H1 (cell line): Measurements from ENCODE around the gene TWF2. TPM values are rescaled to one million over a fixed set of nuclear protein-coding genes. Genes with fewer than 3 reads are reported as not detected.

Experiments
- CTCF ChIA-PET: fragments of 300-600 bp; sonication (Branson Sonifier 250); formaldehyde crosslinking; loops from one replicate; lab custom pipeline; 2021; ENCODE audit not compliant: partially characterized antibody; lab: Charles Lee
- POLR2A ChIA-PET: fragments of 300-600 bp; sonication (Branson Sonifier 250); formaldehyde crosslinking; loops from one replicate; lab custom pipeline; 2021; ENCODE audit warnings: inconsistent platforms; ENCODE audit not compliant: partially characterized antibody; lab: Charles Lee
- DNase-seq, 2 experiments: peaks; one replicate each; pipeline versions ENCODE4 v3.0.0 to v3.0.0-alpha.2; 2010 to 2022; ENCODE audit warnings: low spot score in 2 of 2, low read depth in 1 of 2, mixed read lengths in 1 of 2
- FAIRE-seq: peaks from 2 replicates; lab custom pipeline; 2011; peaks lifted over from hg19 to GRCh38; lab: Jason Lieb, UNC
- H2AFZ ChIP-seq: 2 replicates; pipeline ENCODE4 v1.8.1; 2012; ENCODE audit warnings: low read length, inconsistent platforms
- H2AK5ac ChIP-seq: 2 replicates; pipeline ENCODE4 v1.6.1; 2013; ENCODE audit warnings: low read depth, low read length
- H2BK120ac ChIP-seq: replicated peaks from 2 replicates; pipeline ENCODE3; 2013; ENCODE audit warnings: low read depth, low read length, inconsistent platforms
- H2BK12ac ChIP-seq: 2 replicates; pipeline ENCODE4 v1.6.1; 2013; ENCODE audit warnings: low read depth, low read length
- H2BK15ac ChIP-seq: 2 replicates; pipeline ENCODE4 v1.6.1; 2013; ENCODE audit warnings: low read length
- H2BK20ac ChIP-seq: 2 replicates; pipeline ENCODE4 v1.6.1; 2013; ENCODE audit warnings: low read length
- H2BK5ac ChIP-seq: 2 replicates; pipeline ENCODE4 v1.6.1; 2013; ENCODE audit warnings: low read depth, low read length
- H3K14ac ChIP-seq: 2 replicates; pipeline ENCODE4 v1.6.1; 2013; ENCODE audit warnings: inconsistent platforms; ENCODE audit not compliant: insufficient read length
- H3K18ac ChIP-seq: 2 replicates; pipeline ENCODE4 v1.6.1; 2013; ENCODE audit warnings: low read length; ENCODE audit errors: extremely low read depth
- H3K23ac ChIP-seq: 2 replicates; pipeline ENCODE4 v1.6.1; 2013; ENCODE audit warnings: inconsistent platforms; ENCODE audit not compliant: insufficient read length
- H3K23me2 ChIP-seq: 2 replicates; pipeline ENCODE4 v1.6.1; 2013; ENCODE audit warnings: low read depth, low read length
- H3K27ac ChIP-seq: 2 replicates; pipeline ENCODE4 v1.6.1; 2011; ENCODE audit warnings: low read depth, low read length, inconsistent platforms
- H3K27me3 ChIP-seq, 4 experiments: replicated peaks in 1 of 4; 1 replicate in 1 of 4; 2 replicates in 3 of 4; pipeline versions ENCODE4 v1.6.1 to v1.8.1; 2011 to 2013; ENCODE audit warnings: low read length in 3 of 4, mild to moderate bottlenecking in 3 of 4, inconsistent platforms in 2 of 4, mixed read lengths in 2 of 4, moderate library complexity in 1 of 4; ENCODE audit not compliant: control insufficient read depth in 3 of 4, insufficient read depth in 3 of 4; ENCODE audit errors: extremely low read depth in 1 of 4
- H3K36me3 ChIP-seq, 4 experiments: 2 replicates each; pipeline versions ENCODE4 v1.6.1 to v1.8.1; 2011 to 2013; ENCODE audit warnings: mild to moderate bottlenecking in 4 of 4, low read length in 3 of 4, moderate library complexity in 2 of 4, control low read depth in 1 of 4, inconsistent platforms in 1 of 4; ENCODE audit not compliant: insufficient read depth in 4 of 4, control insufficient read depth in 2 of 4
- H3K4ac ChIP-seq: replicated peaks from 2 replicates; pipeline ENCODE3; 2013; ENCODE audit warnings: low read length, low read depth, mixed read lengths, inconsistent platforms; ENCODE audit not compliant: insufficient read length
- H3K4me1 ChIP-seq, 4 experiments: replicated peaks in 1 of 4; 1 replicate in 1 of 4; 2 replicates in 3 of 4; pipeline versions ENCODE4 v1.6.1 to v1.8.1; 2011 to 2013; ENCODE audit warnings: low read length in 3 of 4, inconsistent platforms in 2 of 4, mixed read lengths in 1 of 4; ENCODE audit not compliant: insufficient read depth in 4 of 4, control insufficient read depth in 3 of 4
- H3K4me2 ChIP-seq, 2 experiments: 2 replicates each; pipeline versions ENCODE4 v1.6.1 to v1.8.1; 2011 to 2013; ENCODE audit warnings: low read depth in 2 of 2, low read length in 2 of 2, control low read depth in 1 of 2, inconsistent platforms in 1 of 2, mild to moderate bottlenecking in 1 of 2; ENCODE audit not compliant: insufficient read depth in 1 of 2
- H3K4me3 ChIP-seq, 4 experiments: fragments of 200-600, 300-600 bp in 1 of 4; sonication (generic), shearing (Covaris generic), sonication (Bioruptor Twin) in 1 of 4; 2 replicates each; pipeline versions ENCODE4 v1.5.1 to v1.8.1; 2011 to 2016; ENCODE audit warnings: low read length in 4 of 4, low read depth in 3 of 4, control low read depth in 2 of 4, inconsistent platforms in 2 of 4, mild to moderate bottlenecking in 2 of 4, mixed read lengths in 1 of 4, moderate library complexity in 1 of 4; ENCODE audit not compliant: insufficient read depth in 2 of 4; ENCODE audit errors: extremely low read depth in 1 of 4
- H3K56ac ChIP-seq: replicated peaks from 2 replicates; pipeline ENCODE3; 2013; ENCODE audit warnings: low read depth, mild to moderate bottlenecking, mixed read lengths, low read length, inconsistent platforms; ENCODE audit not compliant: insufficient read length
- H3K79me1 ChIP-seq: 2 replicates; pipeline ENCODE4 v1.6.1; 2013; ENCODE audit warnings: low read depth, low read length, control low read depth
- H3K79me2 ChIP-seq, 2 experiments: 2 replicates each; pipeline versions ENCODE4 v1.6.1 to v1.8.1; 2012 to 2013; ENCODE audit warnings: low read length in 2 of 2, mild to moderate bottlenecking in 2 of 2, inconsistent platforms in 1 of 2; ENCODE audit not compliant: insufficient read depth in 2 of 2, control insufficient read depth in 1 of 2
- H3K9ac ChIP-seq, 4 experiments: replicated peaks in 1 of 4; 1 replicate in 1 of 4; 2 replicates in 3 of 4; pipeline versions ENCODE4 v1.6.1 to v1.8.1; 2011 to 2013; ENCODE audit warnings: low read depth in 3 of 4, low read length in 3 of 4, control low read depth in 2 of 4, mild to moderate bottlenecking in 2 of 4, moderate library complexity in 2 of 4, inconsistent platforms in 1 of 4; ENCODE audit errors: extremely low read depth in 1 of 4
- H3K9me3 ChIP-seq, 2 experiments: 2 replicates each; pipeline versions ENCODE4 v1.6.1 to v1.8.1; 2012 to 2013; ENCODE audit warnings: mild to moderate bottlenecking in 2 of 2, moderate library complexity in 2 of 2, control low read depth in 1 of 2, inconsistent platforms in 1 of 2, low read depth in 1 of 2, low read length in 1 of 2, mixed read lengths in 1 of 2; ENCODE audit not compliant: insufficient read depth in 2 of 2
- H4K20me1 ChIP-seq, 2 experiments: replicated peaks in 1 of 2; 2 replicates each; pipeline versions ENCODE3 to v1.8.1; 2011 to 2013; ENCODE audit warnings: inconsistent platforms in 2 of 2, low read length in 2 of 2, mild to moderate bottlenecking in 1 of 2; ENCODE audit not compliant: insufficient read depth in 2 of 2, control insufficient read depth in 1 of 2
- H4K5ac ChIP-seq: 2 replicates; pipeline ENCODE4 v1.6.1; 2013; ENCODE audit warnings: low read length, low read depth, mixed read lengths, inconsistent platforms; ENCODE audit not compliant: insufficient read length
- H4K8ac ChIP-seq: 2 replicates; pipeline ENCODE4 v1.8.0; 2013; ENCODE audit warnings: mild to moderate bottlenecking, moderate library complexity, low read length, inconsistent platforms; ENCODE audit not compliant: insufficient read depth; ENCODE audit errors: extremely low read depth
- H4K91ac ChIP-seq: replicated peaks from 2 replicates; pipeline ENCODE3; 2013; ENCODE audit warnings: low read length, mixed read lengths, inconsistent platforms; ENCODE audit not compliant: insufficient read length
- FOSL1 ChIP-seq: IDR thresholded peaks from 2 replicates; pipeline ENCODE4 v1.6.1; 2011; ENCODE audit warnings: mild to moderate bottlenecking, low read depth, low read length, moderate library complexity; ENCODE audit not compliant: insufficient read depth
- polyA plus RNA-seq, 7 experiments: library from polyadenylated mRNA; depleted of rRNA in 3 of 7; stranded (reverse) in 5 of 7; unstranded in 2 of 7; fragments of >200 nt in 5 of 7; fragments of 200-250 nt in 2 of 7; gene quantifications; 1 replicate in 5 of 7; 2 replicates in 1 of 7; 4 replicates in 1 of 7; pipeline versions ENCODE4 v1.2.1 to v1.2.3, GENCODE V29; 2011 to 2013; ENCODE audit warnings: missing spikeins in 2 of 7, mixed read lengths in 2 of 7
- total RNA-seq: library from RNA; stranded (reverse); fragmentation: NEBNext Ultra II Directional; extraction: Animal tissue kit (Norgen Biotek cat#: 25700); gene quantifications from 2 replicates; pipeline ENCODE4 v1.2.1, GENCODE V29; 2021

The TWF2 gene
- total and polyA plus RNA-seq, 2 of the 8 experiments (the other 6 are each of a cell fraction or from before 2014, with no cell fraction given), result 65.2 to 90.4 TPM

GRCh38 chr3:52210037-52210436 is 28.9 kb downstream of the TWF2 start:
- H3K79me2 ChIP-seq, result no peaks in the 10 kb centered on the region
- no peak overlapping the region for H2BK5ac ChIP-seq
- no peak overlapping the region for H2AFZ ChIP-seq
- no peak overlapping the region for H2BK12ac ChIP-seq
- no peak overlapping the region for H2BK20ac ChIP-seq
- H3K9me3 ChIP-seq, result no peaks in the 10 kb centered on the region
- H3K36me3 ChIP-seq, result peaks cover 38 to 93% (median 78%) of the 10 kb centered on the region in 4 experiments
- H3K4me1 ChIP-seq, result no peaks in the 10 kb centered on the region
- H3K4me2 ChIP-seq, result no peak overlapping the region
- H3K9ac ChIP-seq, result no peak overlapping the region
- FAIRE-seq (no peak), DNase-seq (no peak)
- ChIA-PET CTCF (interaction anchor here (0.8 to 20.4 kb wide), 4 partner anchors 11 to 208 kb away, joined by 3 to 336 read pairs (median 28); partner anchors contain the start of gene TWF2), POLR2A (interaction anchor here (1.1 to 1.2 kb wide), 2 partner anchors 12 to 68 kb away, joined by 3 read pairs; no protein-coding TSS in a partner anchor)
- no peak overlapping the region for H4K5ac ChIP-seq
- H3K14ac ChIP-seq, result no peak overlapping the region
- H4K91ac ChIP-seq, result no peak overlapping the region
- no peak overlapping the region for H2BK15ac ChIP-seq
- no peak overlapping the region for H2AK5ac ChIP-seq
- peaks cover 0 to 8% of the 10 kb centered on the region in 2 experiments for H4K20me1 ChIP-seq
- H2BK120ac ChIP-seq, result no peak overlapping the region
- H3K4me3 ChIP-seq, result no peak overlapping the region
- no peak overlapping the region for H3K23ac ChIP-seq
- no peaks in the 10 kb centered on the region for H3K79me1 ChIP-seq
- no peaks in the 10 kb centered on the region for H3K23me2 ChIP-seq
- H3K4ac ChIP-seq, result no peak overlapping the region
- H4K8ac ChIP-seq, result no peak overlapping the region
- no peak overlapping the region for H3K27ac ChIP-seq
- H3K27me3 ChIP-seq, result no peaks in the 10 kb centered on the region
- no peak overlapping the region for H3K56ac ChIP-seq
- no peak overlapping the region for H3K18ac ChIP-seq
- no peak for TF ChIP-seq FOSL1
